ENCODE results near the gene CCDC43. TPM values are rescaled to one million over a fixed set of nuclear protein-coding genes. Genes with fewer than 3 reads are reported as not detected.

The CCDC43 gene
- total and polyA plus RNA-seq, 2 of the 8 experiments (the other 6 are each of a cell fraction or from before 2014, with no cell fraction given): 4.9 to 38.1 TPM

GRCh38 chr17:44627513-44628242 lies 61.9 kb downstream of the CCDC43 start:
- peak overlapping the region; percentile 34; the same call in 1 of the 2 replicates for H3K18ac ChIP-seq (ENCODE audit: extremely low read depth, low read length)
- H3K9me3 ChIP-seq (ENCODE audit: insufficient read depth in 2 of 2, low read depth in 1 of 2, low read length in 1 of 2): no peaks in the 10 kb centered on the region
- no peak overlapping the region for H2BK20ac ChIP-seq (ENCODE audit: low read length)
- H4K5ac ChIP-seq (ENCODE audit: insufficient read length, low read depth, low read length): no peak overlapping the region
- H4K20me1 ChIP-seq (replicated peaks in 1 of 2; ENCODE audit: control insufficient read depth in 1 of 2, insufficient read depth in 2 of 2, low read length in 2 of 2): no peaks in the 10 kb centered on the region
- H2BK15ac ChIP-seq (ENCODE audit: low read length): 0 out of 2 replicates have a peak overlapping the region, but pooled peaks have one; percentile 73
- peak overlapping the region; percentile 54 to 59; a peak in 2 of 4 replicates for H3K4me2 ChIP-seq (ENCODE audit: insufficient read depth in 1 of 2, low read depth in 2 of 2, low read length in 2 of 2)
- H3K79me1 ChIP-seq (ENCODE audit: low read depth, low read length): no peaks in the 10 kb centered on the region
- H4K91ac ChIP-seq (replicated peaks; ENCODE audit: insufficient read length, low read length): peak overlapping the region; percentile 11
- 87% methylated on average over 9 of the region's 9 CpGs; no CpG with 5 or more reads in 1 of the 2 experiments for whole genome bisulfite sequencing, 2 experiments (ENCODE audit: extremely low coverage in 1 of 2, insufficient coverage in 1 of 2, insufficient read length in 1 of 2, insufficient replicate concordance in 2 of 2, low coverage in 1 of 2, low lambda C conversion rate in 2 of 2, missing lambda C conversion rate in 1 of 2)
- no peak overlapping the region for H3K14ac ChIP-seq (ENCODE audit: insufficient read length)
- CTCF ChIA-PET (ENCODE audit: partially characterized antibody): interaction anchor here (0.9 to 10.8 kb wide), 11 partner anchors 9 to 105 kb away, joined by 3 to 84 read pairs (median 5); partner anchors contain the start of gene MEIOC
- H3K9ac ChIP-seq (replicated peaks in 1 of 4; ENCODE audit: extremely low read depth in 1 of 4, low read depth in 3 of 4, low read length in 3 of 4): no peak overlapping the region
- no peak overlapping the region for H3K23ac ChIP-seq (ENCODE audit: insufficient read length)
- H3K4ac ChIP-seq (replicated peaks; ENCODE audit: insufficient read length, low read depth, low read length): no peak overlapping the region
- peak overlapping the region in 1 of 4 experiments; percentile 44; a peak in 3 of 8 replicates for H3K4me3 ChIP-seq (ENCODE audit: extremely low read depth in 1 of 4, insufficient read depth in 2 of 4, low read depth in 3 of 4, low read length in 4 of 4)
- H2BK12ac ChIP-seq (ENCODE audit: low read depth, low read length): no peak overlapping the region
- no peaks in the 10 kb centered on the region for H3K27me3 ChIP-seq (replicated peaks in 1 of 4; ENCODE audit: control insufficient read depth in 3 of 4, extremely low read depth in 1 of 4, insufficient read depth in 3 of 4, low read length in 3 of 4)
- H3K56ac ChIP-seq (replicated peaks; ENCODE audit: insufficient read length, low read depth, low read length): no peak overlapping the region
- H4K8ac ChIP-seq (ENCODE audit: extremely low read depth, insufficient read depth, low read length): no peak overlapping the region; the same call in 1 of the 2 replicates
- no peak overlapping the region for H2AFZ ChIP-seq (ENCODE audit: low read length)
- no peaks in the 10 kb centered on the region for H3K23me2 ChIP-seq (ENCODE audit: low read depth, low read length)
- no peak overlapping the region for H2AK5ac ChIP-seq (ENCODE audit: low read depth, low read length)
- FAIRE-seq: no peak
- no peak overlapping the region for H2BK120ac ChIP-seq (replicated peaks; ENCODE audit: low read depth, low read length)
- no peaks in the 10 kb centered on the region for H3K79me2 ChIP-seq (ENCODE audit: control insufficient read depth in 1 of 2, insufficient read depth in 2 of 2, low read length in 2 of 2)
- DNase-seq (ENCODE audit: low read depth in 1 of 2, low spot score in 2 of 2): no peak
- H2BK5ac ChIP-seq (ENCODE audit: low read depth, low read length): no peak overlapping the region; the same call in 1 of the 2 replicates
- POLR2A ChIA-PET (ENCODE audit: partially characterized antibody): interaction anchor here (0.9 to 1.8 kb wide), 7 partner anchors 9 to 88 kb away, joined by 3 to 4 read pairs (median 3); no protein-coding TSS in a partner anchor
- H3K36me3 ChIP-seq (ENCODE audit: control insufficient read depth in 2 of 4, insufficient read depth in 4 of 4, low read length in 3 of 4): no peaks in the 10 kb centered on the region
- H3K4me1 ChIP-seq (replicated peaks in 1 of 4; ENCODE audit: control insufficient read depth in 3 of 4, insufficient read depth in 4 of 4, low read length in 3 of 4): peaks cover 0 to 11% (median 4%) of the 10 kb centered on the region in 4 experiments; a peak in 5 of 7 replicates
- H3K27ac ChIP-seq (ENCODE audit: low read depth, low read length): no peak overlapping the region
- no peak for TF ChIP-seq BACH1 (IDR thresholded peaks at IDR 0.05; ENCODE audit: low read length)
- no peak for TF ChIP-seq SIN3A (conservative IDR thresholded peaks at IDR 0.05 in 1 of 2, IDR thresholded peaks at IDR 0.05 in 1 of 2; ENCODE audit: low read depth in 1 of 2, low read length in 2 of 2)
- TF ChIP-seq, protein P1, sequence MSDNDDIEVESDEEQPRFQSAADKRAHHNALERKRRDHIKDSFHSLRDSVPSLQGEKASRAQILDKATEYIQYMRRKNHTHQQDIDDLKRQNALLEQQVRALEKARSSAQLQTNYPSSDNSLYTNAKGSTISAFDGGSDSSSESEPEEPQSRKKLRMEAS (IDR thresholded peaks at IDR 0.05): no peak
- no peak for TF ChIP-seq EZH2 (IDR thresholded peaks at IDR 0.05; ENCODE audit: low read depth, low read length, severe bottlenecking)
- TF ChIP-seq HDAC6 (IDR thresholded peaks at IDR 0.05; ENCODE audit: low read depth, low read length): no peak
- TF ChIP-seq POLR2AphosphoS5 (IDR thresholded peaks at IDR 0.05; ENCODE audit: low read depth, low read length): no peak
- no peak for TF ChIP-seq SAP30 (IDR thresholded peaks at IDR 0.05; ENCODE audit: insufficient read depth, insufficient replicate concordance, low read length)
- TF ChIP-seq KDM4A (IDR thresholded peaks at IDR 0.05; ENCODE audit: low read depth, low read length, severe bottlenecking): no peak
- TF ChIP-seq SP4 (IDR thresholded peaks at IDR 0.05; ENCODE audit: low read length): no peak
- TF ChIP-seq RAD21 (IDR thresholded peaks at IDR 0.05 in 1 of 2, conservative IDR thresholded peaks at IDR 0.05 in 1 of 2; ENCODE audit: low read depth in 2 of 2, low read length in 2 of 2): no peak
- no peak for TF ChIP-seq PHF8 (conservative IDR thresholded peaks at IDR 0.05; ENCODE audit: low read depth, low read length)
